Measurements from ENCODE around the gene MAPK14. TPM values are rescaled to one million over a fixed set of nuclear protein-coding genes. Genes with fewer than 3 reads are reported as not detected.

Gene MAPK14
- total RNA-seq, 1 donor from 2014 or later = 24.5 TPM

- H3K27ac ChIP-seq (replicated peaks) = no peak overlapping the region
- TF ChIP-seq, protein P1, sequence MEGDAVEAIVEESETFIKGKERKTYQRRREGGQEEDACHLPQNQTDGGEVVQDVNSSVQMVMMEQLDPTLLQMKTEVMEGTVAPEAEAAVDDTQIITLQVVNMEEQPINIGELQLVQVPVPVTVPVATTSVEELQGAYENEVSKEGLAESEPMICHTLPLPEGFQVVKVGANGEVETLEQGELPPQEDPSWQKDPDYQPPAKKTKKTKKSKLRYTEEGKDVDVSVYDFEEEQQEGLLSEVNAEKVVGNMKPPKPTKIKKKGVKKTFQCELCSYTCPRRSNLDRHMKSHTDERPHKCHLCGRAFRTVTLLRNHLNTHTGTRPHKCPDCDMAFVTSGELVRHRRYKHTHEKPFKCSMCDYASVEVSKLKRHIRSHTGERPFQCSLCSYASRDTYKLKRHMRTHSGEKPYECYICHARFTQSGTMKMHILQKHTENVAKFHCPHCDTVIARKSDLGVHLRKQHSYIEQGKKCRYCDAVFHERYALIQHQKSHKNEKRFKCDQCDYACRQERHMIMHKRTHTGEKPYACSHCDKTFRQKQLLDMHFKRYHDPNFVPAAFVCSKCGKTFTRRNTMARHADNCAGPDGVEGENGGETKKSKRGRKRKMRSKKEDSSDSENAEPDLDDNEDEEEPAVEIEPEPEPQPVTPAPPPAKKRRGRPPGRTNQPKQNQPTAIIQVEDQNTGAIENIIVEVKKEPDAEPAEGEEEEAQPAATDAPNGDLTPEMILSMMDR (IDR thresholded peaks at IDR 0.05; ENCODE audit: borderline replicate concordance) = peak; percentile 10
Observed at GRCh38 chr6:36095497-36096391, 68.1 kb downstream of the MAPK14 start.

GRCh38 chr6:36098253-36098919, 70.8 kb downstream of the MAPK14 start:
- peaks cover 15% of the 10 kb centered on the region for H3K36me3 ChIP-seq
- H3K4me1 ChIP-seq = peaks cover 36% of the 10 kb centered on the region
- H3K4me3 ChIP-seq = no peak overlapping the region
- H3K27ac ChIP-seq (replicated peaks) = no peak overlapping the region
- no peak for DNase-seq
- TF ChIP-seq, protein P1 (IDR thresholded peaks at IDR 0.05; ENCODE audit: borderline replicate concordance) = no peak
- intact Hi-C loops (cut with micrococcal nuclease) = no loop called here
- H3K9me3 ChIP-seq (replicated peaks) = no peaks in the 10 kb centered on the region
- H3K27me3 ChIP-seq (ENCODE audit: low read depth) = no peaks in the 10 kb centered on the region

More at GRCh38 chr6:36095497-36096391, 68.1 kb downstream of the MAPK14 start:
- H3K4me1 ChIP-seq = peaks cover 35% of the 10 kb centered on the region
- intact Hi-C loops (cut with micrococcal nuclease) = no loop called here
- no peaks in the 10 kb centered on the region for H3K27me3 ChIP-seq (ENCODE audit: low read depth)
- no peak overlapping the region for H3K4me3 ChIP-seq
- H3K36me3 ChIP-seq = peaks cover 16% of the 10 kb centered on the region
- no peak for DNase-seq
- H3K9me3 ChIP-seq (replicated peaks) = no peaks in the 10 kb centered on the region

DNA sequence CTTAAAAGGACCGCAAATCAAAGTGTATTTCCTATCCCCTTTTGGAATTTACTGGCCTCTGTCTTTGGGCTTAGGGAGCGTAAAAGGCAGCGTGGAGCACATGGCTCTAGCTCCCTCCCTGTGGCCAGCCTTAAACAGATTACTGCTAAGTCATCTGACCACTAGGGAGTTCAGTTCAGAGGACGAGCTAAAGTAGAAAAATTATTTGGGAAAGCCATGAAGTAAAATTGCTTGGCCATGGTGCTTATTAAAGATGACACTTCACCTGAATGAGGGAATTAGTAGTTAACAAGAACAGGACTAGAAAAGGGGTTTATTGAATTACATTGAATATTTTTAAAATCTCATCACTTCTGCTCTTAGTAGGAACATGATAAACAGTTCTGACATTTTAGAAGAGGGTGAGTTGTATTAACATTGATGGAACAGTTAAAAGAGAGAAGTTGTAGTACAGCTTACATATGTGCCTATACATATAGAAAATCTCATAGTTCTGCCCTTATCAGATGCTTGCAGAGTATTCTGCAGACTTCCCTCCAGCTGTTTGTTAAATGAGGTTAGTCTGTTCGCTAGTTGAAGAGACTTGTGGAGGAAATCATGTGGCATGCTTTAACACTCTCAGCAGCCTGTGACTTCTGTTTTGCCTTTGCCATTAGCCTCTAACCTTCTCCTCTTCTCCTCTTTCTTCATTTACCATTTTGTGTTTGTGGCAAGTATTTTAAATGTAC, 71.5 kb downstream of the MAPK14 start:
- DNase-seq = no peak
- H3K4me1 ChIP-seq = peaks cover 36% of the 10 kb centered on the region
- no peak overlapping the region for H3K27ac ChIP-seq (replicated peaks)
- TF ChIP-seq, protein P1 (IDR thresholded peaks at IDR 0.05; ENCODE audit: borderline replicate concordance) = peak; percentile 20
- intact Hi-C loops (cut with micrococcal nuclease) = no loop called here
- H3K27me3 ChIP-seq (ENCODE audit: low read depth) = no peaks in the 10 kb centered on the region
- H3K4me3 ChIP-seq = no peak overlapping the region
- no peaks in the 10 kb centered on the region for H3K9me3 ChIP-seq (replicated peaks)
- H3K36me3 ChIP-seq = peaks cover 21% of the 10 kb centered on the region

DNA sequence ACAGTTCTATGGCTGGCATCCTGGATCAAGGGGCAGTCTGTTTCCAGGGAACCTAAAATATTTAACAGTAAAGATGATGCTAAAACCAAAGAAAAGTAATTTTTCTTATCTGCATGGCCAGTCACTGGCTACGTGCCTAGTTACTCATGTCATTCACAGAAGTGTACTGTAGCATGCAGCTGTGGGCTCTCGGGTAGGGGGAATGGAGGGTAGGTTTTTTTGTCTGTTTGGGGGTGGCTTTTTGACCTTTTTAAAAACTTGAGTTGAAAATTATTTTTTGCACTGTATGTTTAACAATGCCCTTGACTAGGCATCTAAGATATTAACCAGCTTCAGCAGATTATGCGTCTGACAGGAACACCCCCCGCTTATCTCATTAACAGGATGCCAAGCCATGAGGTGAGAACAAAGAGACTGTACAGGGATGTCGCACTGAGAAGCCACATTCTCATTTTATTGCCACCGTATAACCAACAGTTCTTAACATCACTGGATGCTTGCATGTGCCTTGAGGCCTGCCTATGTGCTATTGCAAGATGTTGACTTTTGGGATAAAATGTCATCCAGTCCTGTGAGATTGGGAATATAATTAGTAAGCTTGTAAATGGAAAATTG, 72.4 kb downstream of the MAPK14 start:
- intact Hi-C loops (cut with micrococcal nuclease) = no loop called here

More for the DNA sequence above, 72.4 kb downstream of the MAPK14 start:
- Histone ChIP-seq H3K4me1 (peaks cover 39% of the 10 kb centered on the region), H3K36me3 (peaks cover 29% of the 10 kb centered on the region), H3K27me3 (ENCODE audit: low read depth) (no peaks in the 10 kb centered on the region), H3K9me3 (replicated peaks) (no peaks in the 10 kb centered on the region), H3K4me3 (no peak overlapping the region), H3K27ac (replicated peaks) (no peak overlapping the region)
- DNase-seq = no peak
- TF ChIP-seq, protein P1 (IDR thresholded peaks at IDR 0.05; ENCODE audit: borderline replicate concordance) = no peak
